Measurements from ENCODE around the gene ZYG11A. TPM values are rescaled to one million over a fixed set of nuclear protein-coding genes. Genes with fewer than 3 reads are reported as not detected.

The ZYG11A gene
- total and polyA plus RNA-seq, 8 donors: 0.06 to 0.23 (median 0.18) TPM; not detected in 5

GRCh38 chr1:52927212-52928014 is 84.9 kb downstream of the ZYG11A start, which contains the start of gene SCP2:
Gene SCP2 (plus strand): TSS chr1:52927276. CDS start chr1:52927397, 121 bp downstream.
- WGBS, 5 donors: 0 to 2% (median 1%) methylated on average over 40 to 65 of the region's 65 CpGs
- H3K36me3 ChIP-seq: no peaks in the 10 kb centered on the region
- DNase-seq: peak; percentile 88 to 91
- H3K4me3 ChIP-seq: peak within 1 kb of the TSS; percentile 57 to 85 (median 70)
- TF ChIP-seq POLR2AphosphoS5 (IDR thresholded peaks at IDR 0.05) (peak; percentile 52 to 89 (median 75)), POLR2A (IDR thresholded peaks at IDR 0.05) (peak in 1 of 4 donors; percentile 63), EP300 (IDR thresholded peaks at IDR 0.05) (no peak)
- TF ChIP-seq, protein P1, sequence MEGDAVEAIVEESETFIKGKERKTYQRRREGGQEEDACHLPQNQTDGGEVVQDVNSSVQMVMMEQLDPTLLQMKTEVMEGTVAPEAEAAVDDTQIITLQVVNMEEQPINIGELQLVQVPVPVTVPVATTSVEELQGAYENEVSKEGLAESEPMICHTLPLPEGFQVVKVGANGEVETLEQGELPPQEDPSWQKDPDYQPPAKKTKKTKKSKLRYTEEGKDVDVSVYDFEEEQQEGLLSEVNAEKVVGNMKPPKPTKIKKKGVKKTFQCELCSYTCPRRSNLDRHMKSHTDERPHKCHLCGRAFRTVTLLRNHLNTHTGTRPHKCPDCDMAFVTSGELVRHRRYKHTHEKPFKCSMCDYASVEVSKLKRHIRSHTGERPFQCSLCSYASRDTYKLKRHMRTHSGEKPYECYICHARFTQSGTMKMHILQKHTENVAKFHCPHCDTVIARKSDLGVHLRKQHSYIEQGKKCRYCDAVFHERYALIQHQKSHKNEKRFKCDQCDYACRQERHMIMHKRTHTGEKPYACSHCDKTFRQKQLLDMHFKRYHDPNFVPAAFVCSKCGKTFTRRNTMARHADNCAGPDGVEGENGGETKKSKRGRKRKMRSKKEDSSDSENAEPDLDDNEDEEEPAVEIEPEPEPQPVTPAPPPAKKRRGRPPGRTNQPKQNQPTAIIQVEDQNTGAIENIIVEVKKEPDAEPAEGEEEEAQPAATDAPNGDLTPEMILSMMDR (IDR thresholded peaks at IDR 0.05): no peak
- peaks cover 12 to 58% (median 34%) of the 10 kb centered on the region in 4 donors for H3K4me1 ChIP-seq
- intact Hi-C loops (cut with DNase I; ENCODE audit: low total_unique reads): no loop called here
- peak within 1 kb of the TSS; percentile 67 to 85 (median 83) for H3K27ac ChIP-seq
- H3K9me3 ChIP-seq: no peaks in the 10 kb centered on the region
- H3K27me3 ChIP-seq: no peaks in the 10 kb centered on the region

DNA sequence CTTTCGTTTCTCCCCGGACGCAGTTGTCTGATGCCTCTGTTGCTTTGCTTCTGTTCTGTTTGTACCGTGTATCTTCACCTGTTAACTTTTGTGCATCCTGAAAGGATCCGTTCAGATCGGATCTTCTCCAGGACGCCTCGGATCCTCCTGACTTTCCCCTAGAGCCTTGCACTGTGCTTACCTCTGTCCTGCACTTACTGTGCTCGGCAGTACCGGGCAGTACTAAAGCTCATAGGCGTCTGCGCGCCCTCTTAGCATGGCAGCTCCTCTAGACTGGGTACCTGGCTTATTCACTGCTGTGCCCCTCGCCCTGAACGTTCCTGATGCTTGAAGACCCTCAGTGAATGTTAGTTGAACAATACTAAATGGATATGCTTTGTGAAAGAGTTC is 85.5 kb downstream of the ZYG11A start:
- peak overlapping the region; percentile 57 to 85 (median 70) for H3K4me3 ChIP-seq
- peak overlapping the region; percentile 67 to 85 (median 83) for H3K27ac ChIP-seq
- intact Hi-C loops (cut with DNase I; ENCODE audit: low total_unique reads): no loop called here
- TF ChIP-seq, protein P1 (IDR thresholded peaks at IDR 0.05): no peak
- TF ChIP-seq POLR2AphosphoS5 (IDR thresholded peaks at IDR 0.05) (no peak), EP300 (IDR thresholded peaks at IDR 0.05) (no peak), POLR2A (IDR thresholded peaks at IDR 0.05) (no peak)
- H3K9me3 ChIP-seq: no peaks in the 10 kb centered on the region
- no peak for DNase-seq
- H3K4me1 ChIP-seq: peaks cover 12 to 58% (median 33%) of the 10 kb centered on the region in 4 donors
- no peaks in the 10 kb centered on the region for H3K36me3 ChIP-seq
- WGBS, 5 donors: 17 to 24% (median 19%) methylated on average over 15 of the region's 15 CpGs
- no peaks in the 10 kb centered on the region for H3K27me3 ChIP-seq

DNA sequence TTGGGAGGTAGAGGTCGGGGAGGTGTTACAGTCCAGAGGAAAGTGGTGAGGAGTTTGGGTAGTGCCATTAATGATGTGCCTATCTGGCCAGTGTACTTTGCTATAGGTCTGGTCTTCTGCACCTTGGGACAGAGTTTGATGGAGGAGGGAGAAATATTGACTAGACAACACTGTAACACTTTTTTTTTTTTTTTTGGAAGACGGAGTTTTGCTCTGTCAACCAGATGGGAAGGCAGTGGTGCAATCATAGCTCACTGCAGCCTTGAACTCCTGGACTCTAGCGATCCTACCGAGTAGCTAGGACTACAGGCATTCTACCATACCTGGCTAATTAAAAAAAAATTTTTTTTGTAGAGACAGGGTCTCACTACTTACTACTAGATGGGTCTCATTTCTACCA is 86.5 kb downstream of the ZYG11A start:
- no peak overlapping the region for H3K4me3 ChIP-seq
- WGBS, 5 donors: 89 to 99% (median 97%) methylated on average over 4 of the region's 4 CpGs
- H3K4me1 ChIP-seq: peaks cover 12 to 58% (median 33%) of the 10 kb centered on the region in 4 donors
- H3K9me3 ChIP-seq: no peaks in the 10 kb centered on the region
- H3K27me3 ChIP-seq: no peaks in the 10 kb centered on the region
- no peak overlapping the region for H3K27ac ChIP-seq
- intact Hi-C loops (cut with DNase I; ENCODE audit: low total_unique reads): no loop called here
- H3K36me3 ChIP-seq: no peaks in the 10 kb centered on the region
- DNase-seq: no peak
- TF ChIP-seq POLR2A (IDR thresholded peaks at IDR 0.05) (no peak), POLR2AphosphoS5 (IDR thresholded peaks at IDR 0.05) (no peak), EP300 (IDR thresholded peaks at IDR 0.05) (no peak)
- TF ChIP-seq, protein P1 (IDR thresholded peaks at IDR 0.05): no peak

DNA sequence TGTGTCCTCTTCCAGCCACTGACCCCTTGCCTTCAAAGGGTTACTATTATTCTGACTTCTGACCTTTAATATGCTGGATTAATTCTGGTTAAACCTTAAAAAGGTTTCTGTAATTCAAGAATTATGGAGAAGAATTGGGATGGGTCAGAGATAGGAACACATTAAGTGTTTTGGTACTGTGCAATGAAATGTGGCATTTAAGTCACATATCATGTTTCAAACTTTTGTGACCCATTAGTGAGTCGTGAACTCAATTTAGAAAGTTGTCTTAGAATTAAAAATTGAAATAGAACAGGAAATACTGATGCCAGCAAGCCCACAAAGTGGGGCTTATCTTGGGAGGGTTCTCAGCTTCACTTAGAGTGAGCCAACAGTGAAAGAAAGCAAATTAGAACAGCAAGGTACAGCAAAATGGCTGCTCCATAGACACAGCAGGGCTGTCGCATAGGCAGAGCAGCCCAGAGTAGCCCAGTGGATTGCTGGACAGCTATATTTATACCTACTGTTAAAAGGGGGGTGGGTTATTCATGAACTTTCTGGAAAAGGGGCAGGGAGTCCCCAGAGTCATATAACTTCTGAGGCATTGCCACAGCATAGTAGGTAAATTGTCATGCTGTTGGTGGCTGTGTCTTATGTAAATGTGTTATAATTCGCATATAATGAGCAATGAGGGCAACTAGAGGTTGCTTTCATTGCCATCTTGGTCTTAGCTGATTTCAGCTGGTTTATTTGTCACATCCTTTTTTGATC is 95.0 kb downstream of the ZYG11A start:
- TF ChIP-seq POLR2A (IDR thresholded peaks at IDR 0.05) (no peak), POLR2AphosphoS5 (IDR thresholded peaks at IDR 0.05) (no peak), EP300 (IDR thresholded peaks at IDR 0.05) (no peak)
- TF ChIP-seq, protein P1 (IDR thresholded peaks at IDR 0.05): no peak
- H3K27ac ChIP-seq: no peak overlapping the region
- no peak overlapping the region for H3K4me3 ChIP-seq
- no peaks in the 10 kb centered on the region for H3K27me3 ChIP-seq
- DNase-seq: no peak
- 82 to 92% (median 91%) methylated on average over 3 of the region's 3 CpGs for WGBS, 5 donors
- H3K4me1 ChIP-seq: peaks cover 0 to 9% (median 8%) of the 10 kb centered on the region in 4 donors
- intact Hi-C loops (cut with DNase I; ENCODE audit: low total_unique reads): no loop called here
- no peaks in the 10 kb centered on the region for H3K9me3 ChIP-seq
- H3K36me3 ChIP-seq: peaks cover 0 to 8% (median 4%) of the 10 kb centered on the region in 4 donors
